ENCODE measurements around the gene ADD2.
A peak's percentile ranks its signal among the peaks of the same experiment; 100 is the strongest.

ADD2 gene

GRCh38 chr2:70686577-70687460 is 81.2 kb downstream of the ADD2 start:
- DNase-seq (ENCODE audit: low read depth), result peak; percentile 96
- TF ChIP-seq POLR2A (IDR thresholded peaks at IDR 0.05; ENCODE audit: extremely low read depth, insufficient read length), result peak; percentile 18
- peak; percentile 90 for TF ChIP-seq CTCF (IDR thresholded peaks at IDR 0.05; ENCODE audit: low read depth, low read length)
- peak; percentile 39 for TF ChIP-seq MAX (IDR thresholded peaks at IDR 0.05; ENCODE audit: low read depth, low read length)
- peak; percentile 70; the same call in 1 of the 2 replicates for TF ChIP-seq MYC (IDR thresholded peaks at IDR 0.05; ENCODE audit: low read depth, low read length)

GRCh38 chr2:70685771-70686171 is 82.2 kb downstream of the ADD2 start:
- peak; percentile 89 for DNase-seq (ENCODE audit: low read depth)
- no peak overlapping the region for H3K4me3 ChIP-seq (ENCODE audit: low read depth, low read length)
- TF ChIP-seq CTCF (IDR thresholded peaks at IDR 0.05; ENCODE audit: low read depth, low read length) (no peak), MAX (IDR thresholded peaks at IDR 0.05; ENCODE audit: low read depth, low read length) (no peak), MYC (IDR thresholded peaks at IDR 0.05; ENCODE audit: low read depth, low read length) (no peak), POLR2A (IDR thresholded peaks at IDR 0.05; ENCODE audit: extremely low read depth, insufficient read length) (no peak)

More at GRCh38 chr2:70686577-70687460, 81.2 kb downstream of the ADD2 start:
- H3K4me3 ChIP-seq (ENCODE audit: low read depth, low read length), result no peak overlapping the region

- TF ChIP-seq MYC (IDR thresholded peaks at IDR 0.05; ENCODE audit: low read depth, low read length) (no peak), CTCF (IDR thresholded peaks at IDR 0.05; ENCODE audit: low read depth, low read length) (no peak), POLR2A (IDR thresholded peaks at IDR 0.05; ENCODE audit: extremely low read depth, insufficient read length) (no peak), MAX (IDR thresholded peaks at IDR 0.05; ENCODE audit: low read depth, low read length) (no peak)
- DNase-seq (ENCODE audit: low read depth), result no peak
- no peak overlapping the region for H3K4me3 ChIP-seq (ENCODE audit: low read depth, low read length)
Observed at GRCh38 chr2:70684846-70685622, 83.0 kb downstream of the ADD2 start.

- no peak for DNase-seq (ENCODE audit: low read depth)
- no peak for TF ChIP-seq MYC (IDR thresholded peaks at IDR 0.05; ENCODE audit: low read depth, low read length)
- no peak for TF ChIP-seq MAX (IDR thresholded peaks at IDR 0.05; ENCODE audit: low read depth, low read length)
- TF ChIP-seq CTCF (IDR thresholded peaks at IDR 0.05; ENCODE audit: low read depth, low read length), result no peak
- TF ChIP-seq POLR2A (IDR thresholded peaks at IDR 0.05; ENCODE audit: extremely low read depth, insufficient read length), result no peak
- H3K4me3 ChIP-seq (ENCODE audit: low read depth, low read length), result no peak overlapping the region
Observed at GRCh38 chr2:70683455-70683854, 84.5 kb downstream of the ADD2 start.

- DNase-seq (ENCODE audit: low read depth), result no peak
- TF ChIP-seq MAX (IDR thresholded peaks at IDR 0.05; ENCODE audit: low read depth, low read length), result no peak
- TF ChIP-seq POLR2A (IDR thresholded peaks at IDR 0.05; ENCODE audit: extremely low read depth, insufficient read length), result no peak
- no peak for TF ChIP-seq MYC (IDR thresholded peaks at IDR 0.05; ENCODE audit: low read depth, low read length)
- no peak for TF ChIP-seq CTCF (IDR thresholded peaks at IDR 0.05; ENCODE audit: low read depth, low read length)
Observed at GRCh38 chr2:70680735-70681134, 87.3 kb downstream of the ADD2 start.

More at GRCh38 chr2:70680735-70681134, 87.3 kb downstream of the ADD2 start:
- H3K4me3 ChIP-seq (ENCODE audit: low read depth, low read length), result no peak overlapping the region

All from NB4 (cell line).